ENCODE data around the gene TNN. TPM values are rescaled to one million over a fixed set of nuclear protein-coding genes. Genes with fewer than 3 reads are reported as not detected.
A peak's percentile ranks its signal among the peaks of the same experiment; 100 is the strongest.

Gene TNN
- total RNA-seq, 2 experiments from 2014 or later: 0.05 to 0.07 TPM

DNA sequence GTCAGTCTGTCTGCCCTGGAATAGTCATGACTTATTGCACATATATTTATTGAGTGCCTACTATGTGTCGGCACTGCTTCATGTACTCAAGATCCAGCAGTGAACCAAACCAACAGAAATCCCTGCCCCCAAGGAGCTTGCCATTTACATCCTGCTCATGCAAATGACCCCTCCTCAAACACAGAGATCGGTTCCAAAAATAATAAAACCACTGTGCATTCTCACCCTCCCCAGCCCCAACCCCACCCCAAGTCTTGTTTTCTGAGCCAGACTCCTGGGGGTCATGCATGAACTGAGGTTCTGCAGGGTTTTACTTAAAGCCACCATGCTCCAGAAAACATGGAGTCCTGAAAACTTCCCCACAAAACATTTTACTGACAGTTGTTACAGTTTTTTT lies 63.0 kb downstream of the TNN start:
- no peak for DNase-seq
- POLR2A ChIA-PET: no interaction called here

GRCh38 chr1:175131095-175131494 lies 63.5 kb downstream of the TNN start:
- H3K27me3 Mint-ChIP-seq: peaks cover 11% of the 10 kb centered on the region
- DNase-seq (no peak), ATAC-seq (no peak)
- no peaks in the 10 kb centered on the region for H3K36me3 Mint-ChIP-seq (ENCODE audit: low read depth)
- TF ChIP-seq, protein P1, sequence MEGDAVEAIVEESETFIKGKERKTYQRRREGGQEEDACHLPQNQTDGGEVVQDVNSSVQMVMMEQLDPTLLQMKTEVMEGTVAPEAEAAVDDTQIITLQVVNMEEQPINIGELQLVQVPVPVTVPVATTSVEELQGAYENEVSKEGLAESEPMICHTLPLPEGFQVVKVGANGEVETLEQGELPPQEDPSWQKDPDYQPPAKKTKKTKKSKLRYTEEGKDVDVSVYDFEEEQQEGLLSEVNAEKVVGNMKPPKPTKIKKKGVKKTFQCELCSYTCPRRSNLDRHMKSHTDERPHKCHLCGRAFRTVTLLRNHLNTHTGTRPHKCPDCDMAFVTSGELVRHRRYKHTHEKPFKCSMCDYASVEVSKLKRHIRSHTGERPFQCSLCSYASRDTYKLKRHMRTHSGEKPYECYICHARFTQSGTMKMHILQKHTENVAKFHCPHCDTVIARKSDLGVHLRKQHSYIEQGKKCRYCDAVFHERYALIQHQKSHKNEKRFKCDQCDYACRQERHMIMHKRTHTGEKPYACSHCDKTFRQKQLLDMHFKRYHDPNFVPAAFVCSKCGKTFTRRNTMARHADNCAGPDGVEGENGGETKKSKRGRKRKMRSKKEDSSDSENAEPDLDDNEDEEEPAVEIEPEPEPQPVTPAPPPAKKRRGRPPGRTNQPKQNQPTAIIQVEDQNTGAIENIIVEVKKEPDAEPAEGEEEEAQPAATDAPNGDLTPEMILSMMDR (IDR thresholded peaks at IDR 0.05): no peak
- POLR2A ChIA-PET: no interaction called here
- CTCF ChIA-PET: interaction anchor here (1.3 kb wide), 1 partner anchor 21 kb away, joined by 4 read pairs; no protein-coding TSS in a partner anchor
- intact Hi-C loops (cut with micrococcal nuclease): no loop called here
- H3K4me1 Mint-ChIP-seq (ENCODE audit: low read depth): no peaks in the 10 kb centered on the region
- no peak overlapping the region for H3K4me3 Mint-ChIP-seq
- no peak overlapping the region for H3K27ac Mint-ChIP-seq
- H3K9me3 Mint-ChIP-seq: no peaks in the 10 kb centered on the region

More for the DNA sequence above, 63.0 kb downstream of the TNN start:
- no peak overlapping the region for H3K4me3 Mint-ChIP-seq
- no peaks in the 10 kb centered on the region for H3K4me1 Mint-ChIP-seq (ENCODE audit: low read depth)
- no peak overlapping the region for H3K27ac Mint-ChIP-seq
- peaks cover 9% of the 10 kb centered on the region for H3K27me3 Mint-ChIP-seq
- H3K36me3 Mint-ChIP-seq (ENCODE audit: low read depth): no peaks in the 10 kb centered on the region
- no peaks in the 10 kb centered on the region for H3K9me3 Mint-ChIP-seq
- intact Hi-C loops (cut with micrococcal nuclease): no loop called here
- TF ChIP-seq, protein P1 (IDR thresholded peaks at IDR 0.05): no peak
- ATAC-seq: no peak
- CTCF ChIA-PET: interaction anchor here (1.3 kb wide), 1 partner anchor 21 kb away, joined by 4 read pairs; no protein-coding TSS in a partner anchor

- Mint-ChIP-seq H3K4me1 (ENCODE audit: low read depth) (no peaks in the 10 kb centered on the region), H3K27me3 (peaks cover 17% of the 10 kb centered on the region), H3K27ac (no peak overlapping the region), H3K9me3 (no peaks in the 10 kb centered on the region), H3K36me3 (ENCODE audit: low read depth) (no peaks in the 10 kb centered on the region), H3K4me3 (no peak overlapping the region)
- ATAC-seq: no peak
- CTCF ChIA-PET: interaction anchor here (1.0 to 3.6 kb wide), 6 partner anchors 9 to 103 kb away, joined by 3 to 17 read pairs (median 4); no protein-coding TSS in a partner anchor
- DNase-seq: no peak
- intact Hi-C loops (cut with micrococcal nuclease): no loop called here
- POLR2A ChIA-PET: no interaction called here
- TF ChIP-seq, protein P1 (IDR thresholded peaks at IDR 0.05): no peak
Observed at GRCh38 chr1:175132436-175132835, 64.8 kb downstream of the TNN start.

DNA sequence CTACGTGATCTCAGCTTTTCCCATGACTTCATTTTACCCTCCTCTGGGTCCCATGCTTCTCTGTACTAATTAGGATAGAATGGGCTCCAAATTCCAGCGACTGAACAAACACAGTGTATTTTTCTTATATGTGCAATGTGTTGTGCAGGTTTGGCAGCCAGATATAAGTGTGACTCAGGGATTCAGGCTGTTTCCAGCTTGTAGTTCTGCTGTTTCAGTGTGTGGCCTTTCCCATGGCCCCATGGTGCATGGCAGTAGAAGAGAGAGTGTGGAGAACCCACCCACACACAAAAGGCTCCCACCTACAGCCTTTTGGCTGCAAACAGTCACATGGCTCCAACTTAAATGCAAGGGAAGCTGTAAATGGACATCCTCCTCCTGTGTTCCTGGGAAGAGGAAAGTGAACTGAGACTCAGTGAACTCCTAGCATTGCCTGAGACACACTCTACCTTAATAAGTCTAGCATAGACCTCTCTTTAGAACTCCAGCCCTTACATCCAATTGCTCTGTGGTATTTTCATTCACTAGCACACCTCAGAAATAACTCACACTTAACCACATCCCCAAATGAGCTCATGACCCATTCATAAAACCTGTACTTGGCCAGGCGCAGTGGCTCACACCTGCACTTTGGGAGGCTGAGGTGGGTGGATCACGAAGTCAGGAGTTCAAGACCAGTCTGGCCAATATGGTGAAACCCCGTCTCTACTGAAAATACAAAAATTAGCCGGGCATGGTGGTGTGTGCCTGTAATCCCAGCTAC lies 66.2 kb downstream of the TNN start:
- intact Hi-C loops (cut with micrococcal nuclease): no loop called here
- POLR2A ChIA-PET: no interaction called here
- Mint-ChIP-seq H3K27me3 (peaks cover 18% of the 10 kb centered on the region), H3K9me3 (no peaks in the 10 kb centered on the region), H3K36me3 (ENCODE audit: low read depth) (no peaks in the 10 kb centered on the region), H3K4me1 (ENCODE audit: low read depth) (no peaks in the 10 kb centered on the region), H3K27ac (no peak overlapping the region), H3K4me3 (no peak overlapping the region)
- CTCF ChIA-PET: interaction anchor here (1.3 to 3.7 kb wide), 6 partner anchors 8 to 104 kb away, joined by 4 to 17 read pairs (median 7); no protein-coding TSS in a partner anchor
- TF ChIP-seq, protein P1 (IDR thresholded peaks at IDR 0.05): no peak
- DNase-seq (peak; percentile 15), ATAC-seq (peak; percentile 45)

DNA sequence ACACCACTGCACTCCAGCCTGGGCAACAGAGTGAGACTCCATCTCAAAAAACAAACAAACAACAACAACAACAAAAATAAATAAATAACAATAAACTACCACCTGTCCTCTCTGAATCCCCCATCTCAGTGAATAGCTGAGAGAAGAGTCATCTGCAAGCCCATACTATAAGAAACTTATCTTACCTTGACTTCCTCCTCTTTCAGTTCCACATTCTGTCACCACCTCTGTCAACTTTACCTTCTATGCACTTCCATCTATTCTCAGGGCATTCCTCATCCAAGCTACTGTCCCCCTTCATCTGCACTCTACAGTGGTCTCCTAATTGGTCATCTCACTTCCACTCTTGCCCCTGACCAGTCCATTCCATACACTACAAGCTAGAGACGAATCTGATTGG lies 66.9 kb downstream of the TNN start:
- H3K36me3 Mint-ChIP-seq (ENCODE audit: low read depth): no peaks in the 10 kb centered on the region
- no peaks in the 10 kb centered on the region for H3K9me3 Mint-ChIP-seq
- intact Hi-C loops (cut with micrococcal nuclease): no loop called here
- POLR2A ChIA-PET: no interaction called here
- ATAC-seq (no peak), DNase-seq (no peak)
- H3K27me3 Mint-ChIP-seq: peaks cover 18% of the 10 kb centered on the region
- TF ChIP-seq, protein P1 (IDR thresholded peaks at IDR 0.05): no peak
- no peak overlapping the region for H3K27ac Mint-ChIP-seq
- H3K4me1 Mint-ChIP-seq (ENCODE audit: low read depth): no peaks in the 10 kb centered on the region
- CTCF ChIA-PET: interaction anchor here (1.3 to 3.7 kb wide), 5 partner anchors 9 to 105 kb away, joined by 5 to 17 read pairs (median 9); no protein-coding TSS in a partner anchor
- H3K4me3 Mint-ChIP-seq: no peak overlapping the region

Measured in activated CD8-positive, alpha-beta T cell treated with anti-CD3 and anti-CD28 coated beads for 36 hours (primary cell).